SJSA1 (cell line): ENCODE data around the gene ENTPD8. TPM values are rescaled to one million over a fixed set of nuclear protein-coding genes. Genes with fewer than 3 reads are reported as not detected.
"Not testable (repeated sequence)": the region's sequence is repeated elsewhere in the genome, so short reads cannot be mapped to it uniquely, and the experiment has no call there.

Experiments
- DNase-seq, 2 experiments: peaks; one replicate each; pipeline ENCODE4 v3.0.0-alpha.2; 2015 to 2020; ENCODE audit warnings: low spot score in 2 of 2, low read depth in 1 of 2
- H3K27ac ChIP-seq: fragments of 250-450 bp; sonication (Bioruptor Pico); 2 replicates; pipeline ENCODE4 v1.5.1; 2020; ENCODE audit warnings: mild to moderate bottlenecking, moderate library complexity
- H3K27me3 ChIP-seq: fragments of 250-450 bp; sonication (Bioruptor Pico); replicated peaks from 2 replicates; pipeline ENCODE4 v1.5.1; 2020; ENCODE audit warnings: mild to moderate bottlenecking, moderate library complexity
- H3K36me3 ChIP-seq: fragments of 250-450 bp; sonication (Bioruptor Pico); 2 replicates; pipeline ENCODE4 v1.5.1; 2020; ENCODE audit warnings: mild to moderate bottlenecking
- H3K4me1 ChIP-seq: fragments of 250-450 bp; sonication (Bioruptor Pico); replicated peaks from 2 replicates; pipeline ENCODE4 v1.6.1; 2021; ENCODE audit warnings: mild to moderate bottlenecking
- H3K4me3 ChIP-seq: fragments of 250-450 bp; sonication (Bioruptor Pico); 2 replicates; pipeline ENCODE4 v1.5.1; 2020; ENCODE audit warnings: mild to moderate bottlenecking
- H3K9me3 ChIP-seq: fragments of 250-450 bp; sonication (Bioruptor Pico); replicated peaks from 2 replicates; pipeline ENCODE4 v1.5.1; 2020; ENCODE audit warnings: mild to moderate bottlenecking
- total RNA-seq: library from RNA; depleted of rRNA; stranded (reverse); fragments of >200 nt; shearing (Covaris generic); gene quantifications from 2 replicates; pipeline ENCODE4 v1.2.3, GENCODE V29; 2014

Gene ENTPD8
- total RNA-seq, 1 experiment from 2014 or later: not detected

DNA sequence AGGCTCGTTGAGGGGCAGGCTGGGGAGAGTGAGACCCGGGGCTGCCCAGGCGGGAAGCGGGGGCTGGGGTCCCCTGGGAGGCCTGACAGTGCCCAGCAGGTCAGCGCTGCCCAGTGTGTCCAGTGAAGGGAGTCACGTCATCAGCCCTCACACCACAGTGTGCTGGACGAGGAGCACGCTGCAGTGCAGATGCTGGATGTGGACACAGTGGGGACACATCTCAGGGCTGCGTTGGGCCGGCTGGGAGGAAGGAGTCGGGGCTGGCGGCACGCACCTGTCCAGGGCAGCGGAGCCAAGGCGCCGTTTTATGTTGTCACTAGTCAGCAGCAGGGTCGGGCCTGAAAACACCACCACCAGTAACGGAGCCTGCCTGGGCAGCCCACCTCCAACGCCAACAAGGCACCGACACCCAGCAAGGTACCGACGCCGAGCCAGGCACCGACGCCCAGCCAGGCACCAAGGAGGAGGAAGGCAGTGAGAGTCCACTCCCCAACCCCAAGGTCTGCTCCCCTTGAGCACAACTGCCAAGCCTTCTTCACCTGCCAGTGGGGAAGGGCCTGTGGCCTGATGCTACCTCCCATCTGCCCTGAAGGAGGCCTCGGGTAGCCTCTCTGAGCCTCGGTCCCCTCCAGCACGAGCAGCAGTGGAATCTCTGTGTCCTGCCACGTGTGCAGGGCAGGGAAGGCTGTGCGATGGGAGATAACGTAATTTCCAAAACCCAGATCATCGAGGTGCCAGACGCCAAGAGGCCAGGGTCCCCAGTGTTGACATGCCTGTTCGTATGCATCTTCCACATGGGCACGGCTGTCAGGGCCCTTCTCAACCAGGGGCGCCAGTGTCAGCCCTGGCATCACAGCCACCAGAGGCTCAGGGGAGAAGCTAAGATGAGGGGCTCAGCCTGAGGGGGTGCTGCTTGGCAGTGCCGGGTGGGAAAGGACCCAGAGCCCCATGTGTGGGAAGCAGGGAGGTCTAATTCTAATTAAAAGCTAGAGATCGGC lies 39.8 kb upstream of the ENTPD8 start:
- H3K36me3 ChIP-seq: no peaks in the 10 kb centered on the region
- no peaks in the 10 kb centered on the region for H3K27me3 ChIP-seq
- DNase-seq: no peak
- H3K4me1 ChIP-seq: peaks cover 14% of the 10 kb centered on the region
- peaks cover 4% of the 10 kb centered on the region; the same call in 1 of the 2 replicates for H3K9me3 ChIP-seq
- no peak overlapping the region for H3K27ac ChIP-seq
- H3K4me3 ChIP-seq: no peak overlapping the region

GRCh38 chr9:137479892-137480685 lies 38.9 kb upstream of the ENTPD8 start:
- no peak for DNase-seq
- Histone ChIP-seq H3K27ac (no peak overlapping the region), H3K4me3 (no peak overlapping the region)

DNA sequence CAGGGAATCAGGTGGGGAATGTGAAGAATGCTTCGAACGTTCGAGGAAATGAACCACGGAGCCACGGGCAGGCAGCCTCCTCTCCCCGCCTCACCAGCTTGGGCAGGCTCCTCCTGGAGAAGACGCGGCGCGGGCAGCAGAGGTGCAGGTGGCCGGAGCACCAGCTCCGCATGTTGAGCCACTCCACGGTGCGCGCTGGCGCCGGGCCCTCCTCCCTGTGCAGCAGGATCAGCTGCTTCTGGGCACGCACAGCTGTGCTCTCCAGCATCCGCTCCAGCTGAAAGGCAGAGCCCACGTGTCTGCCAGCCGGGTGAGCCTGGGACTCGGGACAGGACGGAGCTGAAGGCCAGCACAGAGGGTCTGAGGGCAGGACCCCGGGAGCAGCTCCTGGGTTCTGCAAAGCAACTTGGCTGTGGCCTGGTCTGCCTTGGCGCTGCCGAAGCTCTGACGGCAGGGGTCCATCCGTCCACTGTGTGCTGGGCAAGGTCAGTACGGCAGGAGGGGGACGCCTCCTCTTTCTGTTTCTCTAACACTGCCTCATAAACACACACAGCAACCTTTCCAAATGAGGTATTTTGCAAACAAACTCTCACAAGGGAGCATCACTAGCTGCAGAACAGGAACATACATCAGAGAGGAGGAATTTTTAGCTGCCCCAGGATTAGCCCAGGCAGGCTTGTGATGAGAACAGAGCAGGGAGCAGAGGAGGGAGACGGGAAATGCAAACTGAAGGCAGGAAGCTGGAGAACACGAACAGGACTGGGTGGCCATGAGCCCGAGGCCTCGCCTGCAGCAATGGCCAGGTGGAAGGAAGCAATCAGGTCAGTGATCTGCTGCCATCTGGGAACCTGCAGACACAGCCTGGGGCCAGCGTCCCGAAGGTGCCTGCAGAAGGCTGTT lies 38.1 kb upstream of the ENTPD8 start:
- no peak overlapping the region for H3K27ac ChIP-seq
- DNase-seq: no peak
- no peak overlapping the region for H3K4me3 ChIP-seq
- no peaks in the 10 kb centered on the region for H3K27me3 ChIP-seq
- H3K36me3 ChIP-seq: no peaks in the 10 kb centered on the region
- H3K9me3 ChIP-seq: peaks cover 10% of the 10 kb centered on the region; the same call in 1 of the 2 replicates
- peaks cover 14% of the 10 kb centered on the region for H3K4me1 ChIP-seq

More at GRCh38 chr9:137479892-137480685, 38.9 kb upstream of the ENTPD8 start:
- H3K9me3 ChIP-seq: peaks cover 8% of the 10 kb centered on the region; the same call in 1 of the 2 replicates
- no peaks in the 10 kb centered on the region for H3K27me3 ChIP-seq
- no peaks in the 10 kb centered on the region for H3K36me3 ChIP-seq
- H3K4me1 ChIP-seq: peaks cover 14% of the 10 kb centered on the region

GRCh38 chr9:137478613-137478961 lies 37.4 kb upstream of the ENTPD8 start:
- no peaks in the 10 kb centered on the region for H3K27me3 ChIP-seq
- no peak overlapping the region for H3K4me3 ChIP-seq

GRCh38 chr9:137477778-137478612 lies 36.8 kb upstream of the ENTPD8 start:
- no peak overlapping the region for H3K4me3 ChIP-seq
- H3K4me1 ChIP-seq: peaks cover 14% of the 10 kb centered on the region
- no peaks in the 10 kb centered on the region for H3K27me3 ChIP-seq
- H3K36me3 ChIP-seq: no peaks in the 10 kb centered on the region
- no peak for DNase-seq
- no peak overlapping the region for H3K27ac ChIP-seq
- peaks cover 10% of the 10 kb centered on the region; the same call in 1 of the 2 replicates for H3K9me3 ChIP-seq

More at GRCh38 chr9:137478613-137478961, 37.4 kb upstream of the ENTPD8 start:
- H3K27ac ChIP-seq: no peak overlapping the region
- no peaks in the 10 kb centered on the region for H3K36me3 ChIP-seq
- H3K4me1 ChIP-seq: peaks cover 14% of the 10 kb centered on the region
- no peak for DNase-seq
- H3K9me3 ChIP-seq: peaks cover 10% of the 10 kb centered on the region; the same call in 1 of the 2 replicates

- H3K27ac ChIP-seq: no peak overlapping the region
- peaks cover 8% of the 10 kb centered on the region; the same call in 1 of the 2 replicates for H3K9me3 ChIP-seq
- H3K27me3 ChIP-seq: no peaks in the 10 kb centered on the region
- H3K4me1 ChIP-seq: peaks cover 3% of the 10 kb centered on the region
- DNase-seq: no peak
- no peak overlapping the region for H3K4me3 ChIP-seq
- no peaks in the 10 kb centered on the region for H3K36me3 ChIP-seq
Observed at GRCh38 chr9:137476856-137477255, 35.7 kb upstream of the ENTPD8 start.

GRCh38 chr9:137475666-137476065 lies 34.5 kb upstream of the ENTPD8 start:
- Histone ChIP-seq H3K4me1 (no peaks in the 10 kb centered on the region), H3K36me3 (no peaks in the 10 kb centered on the region), H3K9me3 (peaks cover 8% of the 10 kb centered on the region; the same call in 1 of the 2 replicates), H3K27ac (no peak overlapping the region), H3K27me3 (no peaks in the 10 kb centered on the region), H3K4me3 (no peak overlapping the region)
- DNase-seq: no peak

DNA sequence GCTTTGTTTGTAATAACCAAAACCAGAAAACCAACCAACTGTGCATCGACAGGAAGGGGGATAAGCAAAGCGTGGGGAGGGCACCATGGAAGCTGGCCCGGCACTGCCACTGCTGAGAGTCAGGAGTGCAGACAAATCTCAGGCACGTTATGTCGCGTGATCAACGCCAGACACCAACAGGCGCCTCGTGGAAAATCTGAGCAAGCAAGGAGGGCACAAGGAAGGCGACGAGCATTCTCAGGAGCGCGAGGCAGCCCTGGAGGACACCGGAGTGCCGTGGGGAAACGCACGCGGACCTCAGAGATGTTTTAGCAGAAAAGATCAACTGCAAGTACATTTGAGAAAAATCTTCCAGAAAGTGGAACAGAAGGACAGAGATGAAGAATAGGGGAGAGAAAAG lies 33.1 kb upstream of the ENTPD8 start:
- Histone ChIP-seq H3K27me3 (0 out of 2 replicates have a peak, but pooled peaks cover 2% of the 10 kb centered on the region), H3K4me1 (no peaks in the 10 kb centered on the region), H3K27ac (no peak overlapping the region), H3K36me3 (no peaks in the 10 kb centered on the region), H3K4me3 (no peak overlapping the region), H3K9me3 (peaks cover 8% of the 10 kb centered on the region; the same call in 1 of the 2 replicates)
- DNase-seq: no peak

- Histone ChIP-seq H3K36me3 (no peaks in the 10 kb centered on the region), H3K27me3 (0 out of 2 replicates have a peak, but pooled peaks cover 3% of the 10 kb centered on the region), H3K9me3 (peaks cover 4% of the 10 kb centered on the region; the same call in 1 of the 2 replicates), H3K4me1 (no peaks in the 10 kb centered on the region), H3K4me3 (no peak overlapping the region), H3K27ac (no peak overlapping the region)
- DNase-seq: no peak
Observed at GRCh38 chr9:137470785-137471184, 29.6 kb upstream of the ENTPD8 start.

DNA sequence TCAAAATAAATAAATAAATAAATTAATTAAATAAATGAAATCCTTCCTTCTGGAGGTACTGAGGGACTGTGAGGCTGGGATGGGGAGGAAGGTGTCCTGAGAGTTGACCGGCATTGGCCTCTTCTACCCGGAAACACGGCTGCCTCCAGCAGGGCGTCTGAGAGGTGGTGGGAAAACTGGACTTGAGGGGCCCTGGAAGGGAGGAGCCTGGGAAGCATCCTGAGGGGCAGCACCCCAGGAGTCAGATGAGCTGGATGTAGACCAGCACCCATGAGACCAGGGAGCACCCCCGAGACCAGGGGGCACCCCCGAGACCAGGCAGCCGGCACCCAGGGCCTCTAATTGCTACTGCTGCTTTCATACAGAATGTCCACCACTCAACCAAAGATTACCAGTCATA lies 26.7 kb upstream of the ENTPD8 start:
- Histone ChIP-seq H3K4me1 (no peaks in the 10 kb centered on the region), H3K4me3 (no peak overlapping the region), H3K27me3 (0 out of 2 replicates have a peak, but pooled peaks cover 3% of the 10 kb centered on the region), H3K27ac (no peak overlapping the region), H3K9me3 (no peaks in the 10 kb centered on the region), H3K36me3 (no peaks in the 10 kb centered on the region)
- no peak for DNase-seq

GRCh38 chr9:137467161-137467581 lies 26.0 kb upstream of the ENTPD8 start:
- DNase-seq: no peak
- H3K36me3 ChIP-seq: no peaks in the 10 kb centered on the region

DNA sequence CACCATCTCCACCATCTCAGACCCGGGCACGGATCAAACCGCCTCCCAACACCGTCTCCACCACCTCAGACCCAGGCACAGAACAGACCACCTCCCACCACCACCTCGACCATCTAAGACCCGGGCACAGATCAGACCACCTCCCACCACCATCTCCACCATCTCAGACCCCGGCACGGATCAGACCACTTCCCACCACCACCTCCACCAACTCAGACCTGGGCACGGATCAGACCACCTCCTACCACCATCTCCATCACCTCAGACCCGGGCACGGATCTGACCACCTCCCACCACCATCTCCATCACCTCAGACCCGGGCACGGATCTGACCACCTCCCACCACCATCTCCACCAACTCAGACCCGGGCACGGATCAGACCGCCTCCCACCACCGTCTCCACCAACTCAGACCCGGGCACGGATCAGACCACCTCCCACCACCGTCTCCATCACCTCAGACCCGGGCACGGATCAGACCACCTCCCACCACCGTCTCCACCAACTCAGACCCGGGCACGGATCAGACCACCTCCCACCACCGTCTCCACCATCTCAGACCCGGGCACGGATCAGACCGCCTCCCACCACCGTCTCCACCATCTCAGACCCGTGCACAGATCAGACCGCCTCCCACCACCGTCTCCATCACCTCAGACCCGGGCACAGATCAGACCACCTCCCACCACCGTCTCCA lies 25.4 kb upstream of the ENTPD8 start:
- not testable (repeated sequence) for H3K4me1 ChIP-seq, H3K4me3 ChIP-seq, H3K9me3 ChIP-seq, H3K36me3 ChIP-seq, H3K27ac ChIP-seq, H3K27me3 ChIP-seq, DNase-seq

More at GRCh38 chr9:137467161-137467581, 26.0 kb upstream of the ENTPD8 start:
- Histone ChIP-seq H3K27me3 (0 out of 2 replicates have a peak, but pooled peaks cover 3% of the 10 kb centered on the region), H3K4me1 (no peaks in the 10 kb centered on the region), H3K4me3 (no peak overlapping the region), H3K9me3 (no peaks in the 10 kb centered on the region), H3K27ac (no peak overlapping the region)
